ENCODE data around the gene TBX21.
"Not testable (repeated sequence)": the region's sequence is repeated elsewhere in the genome, so short reads cannot be mapped to it uniquely, and the experiment has no call there.

TBX21 gene

DNA sequence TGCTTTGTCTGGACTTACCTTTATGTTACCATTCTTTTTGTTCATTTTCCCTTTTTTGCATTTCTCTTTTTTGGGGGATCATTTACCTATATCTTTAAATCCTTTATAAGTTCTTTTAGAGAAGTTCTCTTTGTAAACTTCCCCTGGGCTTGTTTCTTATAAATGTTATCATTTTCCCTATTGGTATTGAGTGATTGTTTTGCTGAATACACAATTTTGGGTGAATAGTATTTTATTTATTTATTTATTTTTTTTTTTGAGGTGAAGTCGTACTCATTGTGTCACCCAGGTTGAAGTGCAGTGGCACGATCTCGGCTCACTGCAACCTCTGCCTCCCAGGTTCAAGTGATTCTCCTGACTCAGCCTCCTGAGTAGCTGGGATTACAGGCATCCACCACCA, 18.4 kb downstream of the TBX21 start:
- CTCF ChIA-PET, result interaction anchor here (1.0 to 2.4 kb wide), 4 partner anchors 15 to 52 kb away, joined by 3 to 9 read pairs (median 4); partner anchors contain the start of gene TBX21
- TF ChIP-seq, protein P1, sequence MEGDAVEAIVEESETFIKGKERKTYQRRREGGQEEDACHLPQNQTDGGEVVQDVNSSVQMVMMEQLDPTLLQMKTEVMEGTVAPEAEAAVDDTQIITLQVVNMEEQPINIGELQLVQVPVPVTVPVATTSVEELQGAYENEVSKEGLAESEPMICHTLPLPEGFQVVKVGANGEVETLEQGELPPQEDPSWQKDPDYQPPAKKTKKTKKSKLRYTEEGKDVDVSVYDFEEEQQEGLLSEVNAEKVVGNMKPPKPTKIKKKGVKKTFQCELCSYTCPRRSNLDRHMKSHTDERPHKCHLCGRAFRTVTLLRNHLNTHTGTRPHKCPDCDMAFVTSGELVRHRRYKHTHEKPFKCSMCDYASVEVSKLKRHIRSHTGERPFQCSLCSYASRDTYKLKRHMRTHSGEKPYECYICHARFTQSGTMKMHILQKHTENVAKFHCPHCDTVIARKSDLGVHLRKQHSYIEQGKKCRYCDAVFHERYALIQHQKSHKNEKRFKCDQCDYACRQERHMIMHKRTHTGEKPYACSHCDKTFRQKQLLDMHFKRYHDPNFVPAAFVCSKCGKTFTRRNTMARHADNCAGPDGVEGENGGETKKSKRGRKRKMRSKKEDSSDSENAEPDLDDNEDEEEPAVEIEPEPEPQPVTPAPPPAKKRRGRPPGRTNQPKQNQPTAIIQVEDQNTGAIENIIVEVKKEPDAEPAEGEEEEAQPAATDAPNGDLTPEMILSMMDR (IDR thresholded peaks at IDR 0.05; ENCODE audit: control extremely low read depth, extremely low read depth, low read depth, missing control alignments), result no peak
- no peak for DNase-seq (ENCODE audit: extremely low spot score)
- POLR2A ChIA-PET, result interaction anchor here (0.6 kb wide), 1 partner anchor 451 kb away, joined by 5 read pairs; no protein-coding TSS in a partner anchor

DNA sequence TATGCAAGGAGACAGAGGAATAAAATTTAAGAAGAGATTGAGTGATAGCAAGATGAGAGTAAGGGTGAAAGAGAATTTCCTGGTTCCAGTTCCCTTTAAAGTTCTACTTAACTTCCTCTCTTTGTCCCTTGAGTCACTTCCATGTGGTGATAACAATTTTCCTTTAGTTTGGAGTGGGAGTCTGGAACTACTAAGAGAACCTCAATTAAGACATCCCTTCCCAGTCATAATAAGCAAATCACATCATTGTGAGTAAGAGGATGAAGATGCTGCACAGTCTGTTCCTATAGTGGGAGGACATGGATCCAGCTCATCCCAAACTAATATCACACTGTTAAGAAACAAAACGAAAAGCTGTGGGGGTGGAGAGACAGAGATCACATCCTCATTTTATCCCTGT, 24.4 kb downstream of the TBX21 start:
- ChIA-PET POLR2A (no interaction called here), CTCF (interaction anchor here (0.7 to 1.9 kb wide), 3 partner anchors 9 to 850 kb away, joined by 3 to 6 read pairs (median 3); no protein-coding TSS in a partner anchor)
- no peak for DNase-seq (ENCODE audit: extremely low spot score)
- TF ChIP-seq, protein P1 (IDR thresholded peaks at IDR 0.05; ENCODE audit: control extremely low read depth, extremely low read depth, low read depth, missing control alignments), result no peak

DNA sequence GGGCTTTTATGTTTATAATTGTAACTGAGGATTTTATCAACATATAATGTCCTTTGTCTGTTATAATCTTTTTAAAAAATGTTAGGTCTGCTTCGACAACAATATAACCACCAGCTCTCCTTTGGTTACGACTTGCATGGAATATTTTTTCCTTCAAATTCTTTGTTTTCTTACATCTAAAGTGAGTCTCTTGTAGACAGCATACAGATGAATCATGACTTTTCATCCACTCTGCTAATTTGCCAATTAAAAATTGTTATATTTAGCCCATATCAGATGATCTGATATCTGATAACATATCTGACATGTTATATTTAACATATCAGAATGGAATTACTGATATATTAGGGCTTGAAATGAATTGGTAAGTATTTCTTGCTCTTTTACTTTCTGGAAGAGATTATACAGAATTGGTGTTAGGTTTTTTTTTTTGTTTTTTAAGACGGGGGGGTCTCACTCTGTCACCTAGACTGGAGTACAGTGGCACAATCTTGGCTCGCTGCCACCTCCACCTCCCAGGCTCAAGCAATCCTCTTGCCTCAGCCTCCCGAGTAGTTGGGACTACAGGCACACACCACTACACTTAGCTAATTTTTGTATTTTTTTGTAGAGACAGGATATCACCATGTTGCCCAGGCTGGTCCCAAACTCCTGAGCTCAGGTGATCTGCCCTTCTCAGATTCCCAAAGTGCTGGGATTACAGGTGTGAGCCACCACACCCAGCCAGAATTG, 27.5 kb downstream of the TBX21 start:
- CTCF ChIA-PET, result interaction anchor here (1.1 kb wide), 1 partner anchor 27 kb away, joined by 3 read pairs; the partner anchor contains the start of gene TBX21
- DNase-seq (ENCODE audit: extremely low spot score), result no peak
- POLR2A ChIA-PET, result no interaction called here
- TF ChIP-seq, protein P1 (IDR thresholded peaks at IDR 0.05; ENCODE audit: control extremely low read depth, extremely low read depth, low read depth, missing control alignments), result no peak

DNA sequence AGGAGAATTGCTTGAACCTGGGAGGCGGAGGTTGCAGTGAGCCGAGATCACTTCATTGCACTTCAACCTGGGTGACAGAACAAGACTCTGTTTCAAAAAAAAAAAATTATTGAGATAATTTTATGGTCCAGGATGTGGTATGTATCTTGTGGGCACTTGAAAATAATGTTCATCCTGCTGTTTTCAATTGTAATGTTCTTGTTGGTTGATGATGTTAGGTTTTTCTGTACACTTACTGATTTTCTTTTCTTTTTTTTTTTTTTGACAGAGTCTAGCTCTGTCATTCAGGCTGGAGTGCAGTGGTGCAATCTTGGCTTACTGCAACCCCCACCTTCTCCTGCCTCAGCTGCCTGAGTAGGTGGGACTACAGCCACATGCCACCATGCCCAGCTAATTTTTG, 29.7 kb downstream of the TBX21 start:
- ChIA-PET POLR2A (no interaction called here), CTCF (interaction anchor here (2.5 kb wide), 1 partner anchor 30 kb away, joined by 5 read pairs; the partner anchor contains the start of gene TBX21)
- no peak for DNase-seq (ENCODE audit: extremely low spot score)
- TF ChIP-seq, protein P1 (IDR thresholded peaks at IDR 0.05; ENCODE audit: control extremely low read depth, extremely low read depth, low read depth, missing control alignments), result no peak

DNA sequence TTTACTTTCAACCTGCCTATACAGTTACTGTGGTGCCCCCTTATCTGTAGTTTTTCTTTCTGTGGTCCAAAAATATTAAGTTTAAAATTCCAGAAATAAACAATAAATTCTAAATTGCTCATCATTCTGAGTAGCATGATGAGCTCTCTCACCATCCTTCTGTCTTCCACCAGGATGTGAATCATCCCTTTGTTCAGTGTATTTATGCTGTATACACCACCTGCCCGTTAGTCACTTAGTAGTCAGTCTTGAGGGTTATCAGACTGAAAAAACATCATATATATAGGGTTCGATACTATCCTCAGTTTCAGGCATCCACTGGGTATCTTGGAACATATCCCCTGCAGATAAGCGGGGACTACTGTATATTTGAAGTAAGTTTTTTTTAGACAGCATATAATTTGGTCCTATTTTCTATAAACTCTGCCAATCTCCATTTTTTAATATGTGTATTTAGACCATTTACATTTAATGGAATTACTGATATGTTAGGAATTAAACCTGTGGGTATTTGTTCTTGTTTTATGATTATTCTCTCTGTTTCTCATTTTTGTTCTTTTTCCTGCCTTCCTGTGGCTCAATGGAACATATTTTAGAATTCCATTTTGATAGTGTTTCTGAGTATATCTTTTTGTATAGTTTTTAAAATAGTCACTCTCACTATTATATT, 31.0 kb downstream of the TBX21 start:
- CTCF ChIA-PET, result interaction anchor here (1.0 to 2.5 kb wide), 2 partner anchors 31 to 37 kb away, joined by 4 to 5 read pairs; partner anchors contain the start of gene TBX21
- DNase-seq (ENCODE audit: extremely low spot score), result no peak
- POLR2A ChIA-PET, result no interaction called here
- TF ChIP-seq, protein P1 (IDR thresholded peaks at IDR 0.05; ENCODE audit: control extremely low read depth, extremely low read depth, low read depth, missing control alignments), result no peak

DNA sequence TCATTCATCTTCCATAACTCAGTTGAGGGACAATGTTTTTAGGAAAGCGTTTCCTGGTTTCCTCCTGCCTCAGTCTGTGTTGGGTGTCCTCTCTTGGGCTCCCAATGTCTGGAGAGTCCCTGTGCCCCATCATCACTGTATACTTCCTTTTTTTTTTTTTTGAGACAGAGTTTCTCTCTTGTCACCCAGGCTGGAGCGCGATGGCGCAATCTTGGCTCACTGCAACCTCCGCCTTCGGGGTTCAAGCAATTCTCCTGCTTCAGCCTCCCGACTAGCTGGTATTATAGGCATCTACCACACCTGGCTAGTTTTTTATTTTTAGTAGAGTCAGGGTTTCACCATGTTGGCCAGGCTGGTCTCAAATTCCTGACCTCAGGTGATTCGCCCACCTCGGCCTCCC, 40.6 kb downstream of the TBX21 start:
- POLR2A ChIA-PET; DNase-seq (ENCODE audit: extremely low spot score): not testable (repeated sequence)
- CTCF ChIA-PET, result interaction anchor here (0.6 to 1.7 kb wide), 6 partner anchors 11 to 216 kb away, joined by 3 to 7 read pairs (median 3); no protein-coding TSS in a partner anchor

DNA sequence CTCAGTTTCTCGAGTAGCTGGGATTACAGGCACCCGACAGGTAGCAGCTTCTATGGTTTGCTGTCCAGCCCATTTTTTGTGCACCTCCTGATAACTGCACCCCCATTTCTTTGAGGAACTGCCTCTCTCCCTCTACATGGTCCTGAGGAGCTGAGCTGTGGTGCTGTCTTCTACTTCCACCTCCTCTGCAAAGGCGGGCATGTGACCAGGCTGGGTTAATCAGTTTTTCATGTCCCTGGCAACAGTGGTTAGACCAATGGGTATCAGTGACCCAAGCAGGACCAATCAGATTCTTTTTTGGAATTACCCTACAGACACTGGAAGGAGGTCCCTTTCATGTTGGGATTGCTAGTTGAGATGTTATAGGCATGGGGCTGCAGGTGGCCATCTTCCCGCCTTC, 41.3 kb downstream of the TBX21 start:
- CTCF ChIA-PET, result interaction anchor here (0.8 to 1.3 kb wide), 3 partner anchors 19 to 109 kb away, joined by 3 read pairs; no protein-coding TSS in a partner anchor
- DNase-seq (ENCODE audit: extremely low spot score), result no peak
- TF ChIP-seq, protein P1 (IDR thresholded peaks at IDR 0.05; ENCODE audit: control extremely low read depth, extremely low read depth, low read depth, missing control alignments), result no peak
- POLR2A ChIA-PET, result no interaction called here

Data from GM10248 (cell line).